GM23338 (cell line): ENCODE results near the gene SLC17A7. TPM values are rescaled to one million over a fixed set of nuclear protein-coding genes. Genes with fewer than 3 reads are reported as not detected.

Experiments used
- ATAC-seq: fragments of 200-7000 bp; cut with Tn5 transposase; 3 replicates; pipeline ENCODE4 v1.9.1; 2020
- DNase-seq: peaks from one replicate; pipeline ENCODE4 v3.0.0-alpha.2; 2015; ENCODE audit warnings: low spot score
- H2AFZ ChIP-seq: fragments of 200-600 bp; sonication (generic); 2 replicates; pipeline ENCODE4 v1.8.0; 2016; ENCODE audit warnings: antibody characterized with exemption, mild to moderate bottlenecking, moderate library complexity
- H3F3A ChIP-seq: fragments of 200-600 bp; sonication (generic); replicated peaks from 2 replicates; pipeline ENCODE4 v1.8.0; 2017; ENCODE audit warnings: antibody characterized with exemption, mixed run types, low read depth
- H3K27ac ChIP-seq: fragments of 200-600 bp; sonication (generic); 2 replicates; pipeline ENCODE4 v1.6.1; 2016; ENCODE audit warnings: low read depth
- H3K27me3 ChIP-seq: fragments of 200-600 bp; sonication (generic); 2 replicates; pipeline ENCODE4 v1.8.0; 2016; ENCODE audit warnings: mild to moderate bottlenecking, mixed run types, moderate library complexity; ENCODE audit not compliant: insufficient read depth
- H3K36me3 ChIP-seq: fragments of 200-600 bp; sonication (generic); 2 replicates; pipeline ENCODE4 v1.8.0; 2016; ENCODE audit warnings: mild to moderate bottlenecking; ENCODE audit not compliant: insufficient read depth
- H3K4me1 ChIP-seq: fragments of 200-600 bp; sonication (generic); 2 replicates; pipeline ENCODE4 v1.8.0; 2016; ENCODE audit warnings: mild to moderate bottlenecking, moderate library complexity; ENCODE audit not compliant: insufficient read depth
- H3K4me2 ChIP-seq: fragments of 200-600 bp; sonication (generic); 2 replicates; pipeline ENCODE4 v1.7.1; 2017; ENCODE audit warnings: mixed run types
- H3K4me3 ChIP-seq: fragments of 200-600 bp; sonication (generic); 2 replicates; pipeline ENCODE4 v1.6.1; 2016; ENCODE audit warnings: mixed run types
- H3K79me2 ChIP-seq: fragments of 200-600 bp; sonication (generic); replicated peaks from 2 replicates; pipeline ENCODE4 v1.8.0; 2017; ENCODE audit warnings: mild to moderate bottlenecking; ENCODE audit not compliant: insufficient read depth
- H3K9me2 ChIP-seq: fragments of 200-600 bp; sonication (generic); 2 replicates; pipeline ENCODE4 v1.8.0; 2017; ENCODE audit not compliant: insufficient read depth
- H4K20me1 ChIP-seq: fragments of 200-600 bp; sonication (generic); replicated peaks from 2 replicates; pipeline ENCODE4 v1.8.0; 2017; ENCODE audit warnings: mild to moderate bottlenecking; ENCODE audit not compliant: insufficient read depth
- H3K27ac Mint-ChIP-seq: 2 replicates; pipeline ENCODE4 v1.8.0; 2020; ENCODE audit warnings: inconsistent platforms, mild to moderate bottlenecking, moderate library complexity, mixed read lengths
- H3K27me3 Mint-ChIP-seq: 3 replicates; pipeline ENCODE4 v1.8.0; 2022; ENCODE audit warnings: low read depth, mild to moderate bottlenecking, moderate library complexity, mixed read lengths, inconsistent platforms; ENCODE audit not compliant: insufficient read depth, poor library complexity
- H3K36me3 Mint-ChIP-seq: 3 replicates; pipeline ENCODE4 v1.8.0; 2021; ENCODE audit warnings: low read depth, mild to moderate bottlenecking, inconsistent platforms, moderate library complexity, mixed read lengths
- H3K4me1 Mint-ChIP-seq: 3 replicates; pipeline ENCODE4 v1.8.0; 2020; ENCODE audit warnings: mild to moderate bottlenecking, inconsistent platforms, mixed read lengths
- H3K4me3 Mint-ChIP-seq: 3 replicates; pipeline ENCODE4 v1.8.0; 2021; ENCODE audit warnings: moderate library complexity, mild to moderate bottlenecking, inconsistent platforms, mixed read lengths
- H3K9me3 Mint-ChIP-seq: 3 replicates; pipeline ENCODE4 v1.8.0; 2020; ENCODE audit warnings: moderate library complexity, mild to moderate bottlenecking, inconsistent platforms, mixed read lengths
- EZH2phosphoT487 ChIP-seq: fragments of 200-600 bp; sonication (generic); IDR thresholded peaks from one replicate; pipeline ENCODE4 v1.8.1; 2018; ENCODE audit warnings: antibody characterized with exemption; ENCODE audit not compliant: unreplicated experiment
- NANOG ChIP-seq: IDR thresholded peaks from 2 replicates; pipeline ENCODE4 v1.6.1; 2016; ENCODE audit warnings: antibody characterized with exemption, borderline replicate concordance
- POLR2AphosphoS5 ChIP-seq: IDR thresholded peaks from 2 replicates; pipeline ENCODE4 v1.6.1; 2016; ENCODE audit warnings: antibody characterized with exemption, low read depth
- polyA plus RNA-seq: library from polyadenylated mRNA; unstranded; fragments of >200 nt; fragmentation: Nextera tagmentation; extraction: Ambion mirVana; gene quantifications from 2 replicates; pipeline ENCODE4 v1.2.1, GENCODE V29; 2016
- total RNA-seq: library from RNA; depleted of rRNA; stranded (reverse); fragments of >200 nt; shearing (Covaris generic); gene quantifications from 2 replicates; pipeline ENCODE4 v1.2.3, GENCODE V29; 2014
- TF ChIP-seq, protein P1 (sequence below): fragments of 250-450 bp; sonication (Bioruptor Pico); IDR thresholded peaks from 2 replicates; pipeline ENCODE4 v1.5.0; 2020; ENCODE audit warnings: mild to moderate bottlenecking, moderate library complexity
- TF ChIP-seq, protein P2 (sequence below): IDR thresholded peaks from one replicate; pipeline ENCODE4 v1.6.1; 2018; ENCODE audit warnings: antibody characterized with exemption; ENCODE audit not compliant: unreplicated experiment

The SLC17A7 gene
- total and polyA plus RNA-seq, 2 experiments from 2014 or later: 0.90 to 1.5 TPM

DNA sequence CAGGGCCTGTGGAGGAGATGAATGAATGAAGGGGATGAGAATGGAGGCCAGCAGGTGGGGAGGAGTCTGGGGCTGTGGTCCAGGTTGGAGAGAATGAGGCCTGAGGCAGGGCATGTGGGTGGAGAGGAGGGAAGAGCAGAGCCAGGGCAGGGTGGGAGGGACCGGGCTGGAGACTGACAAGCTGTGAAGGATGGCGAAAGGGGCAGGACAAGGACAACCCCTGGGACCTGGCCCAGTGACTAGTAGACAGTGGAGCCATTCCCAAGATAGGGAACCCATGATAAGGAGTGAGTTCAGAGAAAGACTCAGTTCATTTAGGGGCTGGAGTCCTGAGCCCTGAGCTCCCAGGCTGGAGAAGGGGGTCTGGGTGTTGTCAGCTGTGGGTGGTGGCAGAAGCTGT is 21.1 kb downstream of the SLC17A7 start:
- H3K79me2 ChIP-seq: no peaks in the 10 kb centered on the region
- TF ChIP-seq, protein P1, sequence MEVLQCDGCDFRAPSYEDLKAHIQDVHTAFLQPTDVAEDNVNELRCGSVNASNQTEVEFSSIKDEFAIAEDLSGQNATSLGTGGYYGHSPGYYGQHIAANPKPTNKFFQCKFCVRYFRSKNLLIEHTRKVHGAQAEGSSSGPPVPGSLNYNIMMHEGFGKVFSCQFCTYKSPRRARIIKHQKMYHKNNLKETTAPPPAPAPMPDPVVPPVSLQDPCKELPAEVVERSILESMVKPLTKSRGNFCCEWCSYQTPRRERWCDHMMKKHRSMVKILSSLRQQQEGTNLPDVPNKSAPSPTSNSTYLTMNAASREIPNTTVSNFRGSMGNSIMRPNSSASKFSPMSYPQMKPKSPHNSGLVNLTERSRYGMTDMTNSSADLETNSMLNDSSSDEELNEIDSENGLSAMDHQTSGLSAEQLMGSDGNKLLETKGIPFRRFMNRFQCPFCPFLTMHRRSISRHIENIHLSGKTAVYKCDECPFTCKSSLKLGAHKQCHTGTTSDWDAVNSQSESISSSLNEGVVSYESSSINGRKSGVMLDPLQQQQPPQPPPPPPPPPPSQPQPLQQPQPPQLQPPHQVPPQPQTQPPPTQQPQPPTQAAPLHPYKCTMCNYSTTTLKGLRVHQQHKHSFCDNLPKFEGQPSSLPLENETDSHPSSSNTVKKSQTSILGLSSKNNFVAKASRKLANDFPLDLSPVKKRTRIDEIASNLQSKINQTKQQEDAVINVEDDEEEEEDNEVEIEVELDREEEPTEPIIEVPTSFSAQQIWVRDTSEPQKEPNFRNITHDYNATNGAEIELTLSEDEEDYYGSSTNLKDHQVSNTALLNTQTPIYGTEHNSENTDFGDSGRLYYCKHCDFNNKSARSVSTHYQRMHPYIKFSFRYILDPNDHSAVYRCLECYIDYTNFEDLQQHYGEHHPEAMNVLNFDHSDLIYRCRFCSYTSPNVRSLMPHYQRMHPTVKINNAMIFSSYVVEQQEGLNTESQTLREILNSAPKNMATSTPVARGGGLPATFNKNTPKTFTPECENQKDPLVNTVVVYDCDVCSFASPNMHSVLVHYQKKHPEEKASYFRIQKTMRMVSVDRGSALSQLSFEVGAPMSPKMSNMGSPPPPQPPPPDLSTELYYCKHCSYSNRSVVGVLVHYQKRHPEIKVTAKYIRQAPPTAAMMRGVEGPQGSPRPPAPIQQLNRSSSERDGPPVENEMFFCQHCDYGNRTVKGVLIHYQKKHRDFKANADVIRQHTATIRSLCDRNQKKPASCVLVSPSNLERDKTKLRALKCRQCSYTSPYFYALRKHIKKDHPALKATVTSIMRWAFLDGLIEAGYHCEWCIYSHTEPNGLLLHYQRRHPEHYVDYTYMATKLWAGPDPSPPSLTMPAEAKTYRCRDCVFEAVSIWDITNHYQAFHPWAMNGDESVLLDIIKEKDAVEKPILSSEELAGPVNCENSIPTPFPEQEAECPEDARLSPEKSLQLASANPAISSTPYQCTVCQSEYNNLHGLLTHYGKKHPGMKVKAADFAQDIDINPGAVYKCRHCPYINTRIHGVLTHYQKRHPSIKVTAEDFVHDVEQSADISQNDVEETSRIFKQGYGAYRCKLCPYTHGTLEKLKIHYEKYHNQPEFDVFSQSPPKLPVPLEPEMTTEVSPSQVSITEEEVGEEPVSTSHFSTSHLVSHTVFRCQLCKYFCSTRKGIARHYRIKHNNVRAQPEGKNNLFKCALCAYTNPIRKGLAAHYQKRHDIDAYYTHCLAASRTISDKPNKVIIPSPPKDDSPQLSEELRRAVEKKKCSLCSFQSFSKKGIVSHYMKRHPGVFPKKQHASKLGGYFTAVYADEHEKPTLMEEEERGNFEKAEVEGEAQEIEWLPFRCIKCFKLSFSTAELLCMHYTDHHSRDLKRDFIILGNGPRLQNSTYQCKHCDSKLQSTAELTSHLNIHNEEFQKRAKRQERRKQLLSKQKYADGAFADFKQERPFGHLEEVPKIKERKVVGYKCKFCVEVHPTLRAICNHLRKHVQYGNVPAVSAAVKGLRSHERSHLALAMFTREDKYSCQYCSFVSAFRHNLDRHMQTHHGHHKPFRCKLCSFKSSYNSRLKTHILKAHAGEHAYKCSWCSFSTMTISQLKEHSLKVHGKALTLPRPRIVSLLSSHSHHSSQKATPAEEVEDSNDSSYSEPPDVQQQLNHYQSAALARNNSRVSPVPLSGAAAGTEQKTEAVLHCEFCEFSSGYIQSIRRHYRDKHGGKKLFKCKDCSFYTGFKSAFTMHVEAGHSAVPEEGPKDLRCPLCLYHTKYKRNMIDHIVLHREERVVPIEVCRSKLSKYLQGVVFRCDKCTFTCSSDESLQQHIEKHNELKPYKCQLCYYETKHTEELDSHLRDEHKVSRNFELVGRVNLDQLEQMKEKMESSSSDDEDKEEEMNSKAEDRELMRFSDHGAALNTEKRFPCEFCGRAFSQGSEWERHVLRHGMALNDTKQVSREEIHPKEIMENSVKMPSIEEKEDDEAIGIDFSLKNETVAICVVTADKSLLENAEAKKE (CRISPR knock-in tag): no peak
- no peak for TF ChIP-seq NANOG
- TF ChIP-seq, protein P2, sequence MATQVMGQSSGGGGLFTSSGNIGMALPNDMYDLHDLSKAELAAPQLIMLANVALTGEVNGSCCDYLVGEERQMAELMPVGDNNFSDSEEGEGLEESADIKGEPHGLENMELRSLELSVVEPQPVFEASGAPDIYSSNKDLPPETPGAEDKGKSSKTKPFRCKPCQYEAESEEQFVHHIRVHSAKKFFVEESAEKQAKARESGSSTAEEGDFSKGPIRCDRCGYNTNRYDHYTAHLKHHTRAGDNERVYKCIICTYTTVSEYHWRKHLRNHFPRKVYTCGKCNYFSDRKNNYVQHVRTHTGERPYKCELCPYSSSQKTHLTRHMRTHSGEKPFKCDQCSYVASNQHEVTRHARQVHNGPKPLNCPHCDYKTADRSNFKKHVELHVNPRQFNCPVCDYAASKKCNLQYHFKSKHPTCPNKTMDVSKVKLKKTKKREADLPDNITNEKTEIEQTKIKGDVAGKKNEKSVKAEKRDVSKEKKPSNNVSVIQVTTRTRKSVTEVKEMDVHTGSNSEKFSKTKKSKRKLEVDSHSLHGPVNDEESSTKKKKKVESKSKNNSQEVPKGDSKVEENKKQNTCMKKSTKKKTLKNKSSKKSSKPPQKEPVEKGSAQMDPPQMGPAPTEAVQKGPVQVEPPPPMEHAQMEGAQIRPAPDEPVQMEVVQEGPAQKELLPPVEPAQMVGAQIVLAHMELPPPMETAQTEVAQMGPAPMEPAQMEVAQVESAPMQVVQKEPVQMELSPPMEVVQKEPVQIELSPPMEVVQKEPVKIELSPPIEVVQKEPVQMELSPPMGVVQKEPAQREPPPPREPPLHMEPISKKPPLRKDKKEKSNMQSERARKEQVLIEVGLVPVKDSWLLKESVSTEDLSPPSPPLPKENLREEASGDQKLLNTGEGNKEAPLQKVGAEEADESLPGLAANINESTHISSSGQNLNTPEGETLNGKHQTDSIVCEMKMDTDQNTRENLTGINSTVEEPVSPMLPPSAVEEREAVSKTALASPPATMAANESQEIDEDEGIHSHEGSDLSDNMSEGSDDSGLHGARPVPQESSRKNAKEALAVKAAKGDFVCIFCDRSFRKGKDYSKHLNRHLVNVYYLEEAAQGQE: no peak
- no peak for TF ChIP-seq EZH2phosphoT487
- TF ChIP-seq POLR2AphosphoS5: no peak
- peak overlapping the region; percentile 33; the same call in 1 of the 2 replicates for H3K4me2 ChIP-seq
- H3F3A ChIP-seq: peaks cover 19% of the 10 kb centered on the region
- ATAC-seq: no peak
- Mint-ChIP-seq H3K27me3 (peaks cover 50% of the 10 kb centered on the region), H3K9me3 (peaks cover 3% of the 10 kb centered on the region), H3K27ac (no peak overlapping the region), H3K36me3 (no peaks in the 10 kb centered on the region; the same call in 2 of the 3 replicates), H3K4me1 (peaks cover 57% of the 10 kb centered on the region), H3K4me3 (peak overlapping the region; percentile 11; the same call in 1 of the 3 replicates)
- DNase-seq: no peak
- no peaks in the 10 kb centered on the region for H3K9me2 ChIP-seq
- H4K20me1 ChIP-seq: peaks cover 4% of the 10 kb centered on the region; the same call in 1 of the 2 replicates
- no peaks in the 10 kb centered on the region for H3K36me3 ChIP-seq
- no peak overlapping the region for H3K4me3 ChIP-seq
- peaks cover 40% of the 10 kb centered on the region for H3K27me3 ChIP-seq
- H3K27ac ChIP-seq: no peak overlapping the region
- H2AFZ ChIP-seq: no peak overlapping the region
- peaks cover 30% of the 10 kb centered on the region for H3K4me1 ChIP-seq
